AG10803 (cell line): ENCODE data around the gene PAX5.

Experiments
- DNase-seq: peaks from one replicate; pipeline ENCODE4 v3.0.0; 2010; ENCODE audit warnings: low read depth
- H3K4me3 ChIP-seq: 2 replicates; pipeline ENCODE4 v1.5.1; 2011; ENCODE audit warnings: mild to moderate bottlenecking, low read length, control low read depth
- CTCF ChIP-seq: conservative IDR thresholded peaks from 2 replicates; pipeline ENCODE4 v1.5.1; 2011; ENCODE audit warnings: mild to moderate bottlenecking, low read length, control low read depth, inconsistent platforms

PAX5 gene

DNA sequence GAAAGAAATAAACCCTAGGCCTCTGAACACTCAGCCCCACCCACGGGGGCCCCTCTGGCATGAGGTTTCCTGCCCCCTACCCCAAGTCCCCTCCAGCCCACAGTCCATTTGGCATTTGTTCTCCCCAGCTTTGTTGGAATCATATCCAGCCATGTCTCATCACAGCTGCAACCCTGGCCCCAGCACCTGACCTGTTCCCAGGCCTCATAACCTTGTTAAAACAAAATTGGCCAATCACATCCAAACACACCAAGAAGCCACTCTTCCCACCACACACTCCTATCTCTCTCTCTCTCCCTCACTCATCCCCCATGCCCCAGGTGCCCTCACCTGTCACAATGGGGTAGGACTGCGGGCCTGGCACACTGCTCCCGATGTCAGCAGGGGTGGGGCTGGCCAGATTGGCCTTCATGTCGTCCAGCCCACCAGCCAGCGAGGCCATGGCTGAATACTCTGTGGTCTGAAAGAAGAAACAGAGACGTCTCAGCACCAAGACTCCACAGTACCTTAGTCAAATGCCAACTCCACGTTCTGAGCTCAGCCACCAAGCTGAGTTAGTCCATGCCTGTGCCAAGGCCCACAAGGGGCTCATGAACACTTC lies 110.9 kb downstream of the PAX5 start:
- no peak overlapping the region for H3K4me3 ChIP-seq
- no peak for DNase-seq
- no peak for TF ChIP-seq CTCF

GRCh38 chr9:36922548-36922947 lies 111.5 kb downstream of the PAX5 start:
- TF ChIP-seq CTCF = no peak
- H3K4me3 ChIP-seq = no peak overlapping the region
- DNase-seq = no peak

DNA sequence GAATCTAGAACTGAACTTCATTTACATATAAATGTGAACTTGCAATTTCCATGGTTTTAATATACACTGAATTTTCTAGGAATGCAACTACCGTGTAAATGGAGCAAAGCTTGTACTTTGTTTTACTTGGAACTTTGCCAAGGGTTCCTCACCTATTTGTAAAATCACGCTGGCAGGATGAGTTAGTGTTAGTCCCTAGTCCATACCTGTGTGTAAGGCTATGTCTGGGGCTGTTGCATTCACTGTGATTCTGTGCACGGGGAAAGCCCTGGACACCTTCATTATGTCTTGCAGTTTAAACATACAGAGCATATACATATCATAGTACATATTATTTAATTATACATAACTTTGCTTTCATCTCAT lies 119.9 kb downstream of the PAX5 start:
- no peak for DNase-seq
- no peak for TF ChIP-seq CTCF
- H3K4me3 ChIP-seq = no peak overlapping the region

DNA sequence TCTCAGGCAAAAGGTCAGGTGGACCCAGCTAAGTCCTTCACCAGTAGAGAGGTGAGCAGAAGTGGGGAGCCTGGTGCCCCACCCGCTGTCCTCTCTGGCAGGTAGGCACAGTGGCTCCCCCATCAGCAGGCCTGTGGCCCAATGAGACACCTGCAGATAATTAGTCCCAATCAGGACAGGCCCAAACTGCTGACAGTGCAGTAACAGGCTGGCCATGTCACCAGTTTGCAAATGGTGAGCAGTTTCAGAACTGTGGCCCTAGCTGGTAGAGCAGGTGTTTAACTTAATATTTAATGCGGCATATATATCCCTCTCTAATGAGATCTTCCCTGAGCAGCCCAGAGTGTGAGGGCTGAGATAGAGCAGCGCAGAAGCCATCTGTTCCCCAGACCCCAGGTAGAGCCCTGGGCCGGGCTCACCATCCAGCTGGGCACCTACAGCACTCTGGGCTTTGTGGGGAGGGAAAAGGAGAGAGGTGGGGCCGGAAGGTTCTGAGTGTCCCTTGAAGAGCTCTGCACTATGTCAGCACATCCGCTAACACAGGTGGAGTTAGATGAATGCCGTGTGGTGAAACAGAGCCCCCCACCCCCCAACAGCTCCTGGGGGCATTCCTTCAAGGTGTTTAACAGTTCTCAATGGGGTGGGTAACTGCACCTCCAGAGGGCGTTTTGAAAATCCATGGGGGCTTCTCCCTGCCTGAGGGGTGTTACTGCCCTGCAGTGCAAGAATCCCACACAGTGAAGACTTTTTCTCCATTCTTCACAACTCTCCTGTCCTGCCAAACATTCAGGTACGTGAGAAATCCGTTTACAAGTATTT lies 120.5 kb downstream of the PAX5 start:
- no peak overlapping the region for H3K4me3 ChIP-seq
- TF ChIP-seq CTCF = no peak
- no peak for DNase-seq

DNA sequence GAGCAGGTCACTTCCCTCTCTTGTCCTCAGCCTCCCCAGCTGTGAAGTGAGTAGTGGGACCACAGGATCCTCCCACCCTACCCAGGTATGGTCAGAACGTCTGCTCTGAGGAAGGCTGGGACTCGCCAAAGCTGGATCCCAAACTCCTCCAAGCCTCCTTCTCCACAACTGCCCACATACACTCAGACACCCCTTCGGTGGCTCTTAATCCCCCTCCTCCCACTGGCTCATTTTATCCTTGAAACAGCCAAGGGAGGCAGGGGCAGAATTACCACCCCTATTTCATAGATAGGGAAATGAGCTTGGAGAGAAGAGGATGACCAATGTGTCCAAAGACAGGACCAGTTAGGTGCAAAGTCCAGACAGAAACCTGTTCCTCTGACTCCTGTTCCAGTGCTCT lies 121.4 kb downstream of the PAX5 start:
- DNase-seq = no peak
- no peak for TF ChIP-seq CTCF
- no peak overlapping the region for H3K4me3 ChIP-seq

DNA sequence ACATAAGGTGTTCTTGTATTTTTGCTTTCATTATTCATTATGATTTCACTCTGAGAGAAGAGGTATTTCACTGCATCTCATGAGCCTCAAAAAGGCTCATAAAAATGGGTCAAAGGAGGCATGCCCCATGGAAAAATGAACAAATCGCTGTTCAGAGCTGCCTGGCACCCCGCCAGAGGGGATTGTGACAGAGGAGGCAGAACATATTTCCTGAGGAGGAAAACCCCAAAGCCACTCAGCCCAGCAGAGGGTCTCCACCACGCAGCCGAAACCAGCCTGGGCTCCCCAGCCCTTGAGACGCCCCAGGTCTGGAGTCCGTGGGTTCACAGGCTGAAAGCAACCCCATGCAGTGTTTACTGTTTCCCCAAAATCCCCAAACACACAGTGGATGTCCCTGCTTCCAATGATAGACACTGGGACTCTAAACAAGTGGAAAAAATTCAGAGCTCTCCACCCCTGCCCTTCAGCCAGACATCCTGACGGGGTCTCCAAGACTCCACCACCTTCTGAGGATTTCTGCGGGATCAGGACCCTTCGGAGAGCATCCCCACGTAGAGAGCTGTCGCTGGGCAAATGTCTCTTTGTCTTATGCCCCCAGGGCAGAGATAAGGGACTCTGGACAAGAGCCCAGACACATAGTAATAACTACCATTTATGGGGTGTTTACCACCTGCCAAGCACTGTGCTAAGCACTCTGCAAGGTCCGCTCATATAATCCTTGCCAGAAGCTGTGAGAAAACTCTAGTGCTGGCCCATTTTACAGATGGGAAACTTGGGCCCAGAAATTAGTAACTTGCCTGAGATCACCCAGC lies 122.3 kb downstream of the PAX5 start:
- no peak for TF ChIP-seq CTCF
- no peak for DNase-seq

GRCh38 chr9:36911037-36911436 lies 123.0 kb downstream of the PAX5 start:
- TF ChIP-seq CTCF = no peak
- no peak for DNase-seq

More for the DNA sequence above, 122.3 kb downstream of the PAX5 start:
- no peak overlapping the region for H3K4me3 ChIP-seq

More at GRCh38 chr9:36911037-36911436, 123.0 kb downstream of the PAX5 start:
- H3K4me3 ChIP-seq = no peak overlapping the region
